CD4-positive, alpha-beta T cell treated with Interleukin-10 for 1 hour (primary cell): ENCODE data around the gene C1orf52.
"Not testable (repeated sequence)": the region's sequence is repeated elsewhere in the genome, so short reads cannot be mapped to it uniquely, and the experiment has no call there.

Experiments
- DNase-seq: peaks from one replicate; pipeline ENCODE4 v3.0.0-alpha.2; 2020

Gene C1orf52

GRCh38 chr1:85277802-85278201 lies 18.3 kb upstream of the C1orf52 start:
- DNase-seq, result no peak

GRCh38 chr1:85276978-85277639 lies 17.6 kb upstream of the C1orf52 start:
- no peak for DNase-seq

DNA sequence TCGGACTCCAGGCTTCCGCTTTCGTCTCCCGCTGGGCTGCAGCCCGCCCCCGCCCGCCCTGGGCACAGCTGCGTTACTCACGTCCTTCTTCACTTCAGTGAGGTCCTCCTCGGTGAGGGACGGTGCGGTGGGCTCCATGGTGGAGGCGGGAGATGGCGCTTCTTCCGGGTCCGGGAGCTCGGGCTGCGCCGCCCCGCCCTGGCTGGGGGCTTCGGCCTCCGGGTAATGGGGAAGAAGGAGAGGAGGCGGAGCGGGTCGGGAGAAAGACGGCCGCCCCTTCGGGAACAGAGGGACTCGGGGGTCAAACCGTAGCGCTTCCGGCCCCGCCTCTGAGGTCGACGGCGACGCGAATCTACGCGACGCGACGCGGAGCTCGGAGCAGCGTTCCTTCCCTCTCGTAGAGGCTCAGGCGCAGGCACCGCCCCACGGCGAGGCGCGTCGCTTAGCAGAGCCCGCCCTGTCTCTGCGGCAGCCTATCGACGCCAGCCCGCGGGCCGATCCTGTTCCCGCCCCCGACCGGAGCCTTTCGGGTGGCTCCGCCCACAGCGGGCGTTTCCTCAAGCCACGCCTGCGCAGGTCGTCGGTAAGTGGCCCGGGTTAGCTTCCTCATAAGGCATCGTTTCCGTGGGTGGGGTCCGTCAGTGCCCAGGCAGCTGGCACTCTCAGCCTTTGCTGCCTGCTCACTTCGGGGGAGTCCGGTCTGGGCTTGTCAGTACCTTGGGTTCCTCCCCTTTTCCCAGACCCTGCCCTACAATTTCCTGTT lies 16.9 kb upstream of the C1orf52 start, which contains the start of gene BCL10:
BCL10 (minus strand) TSS at position 418 of the 763 bp plus-strand sequence; CDS start at position 138, 280 bp downstream.
- peak; percentile 98 for DNase-seq

DNA sequence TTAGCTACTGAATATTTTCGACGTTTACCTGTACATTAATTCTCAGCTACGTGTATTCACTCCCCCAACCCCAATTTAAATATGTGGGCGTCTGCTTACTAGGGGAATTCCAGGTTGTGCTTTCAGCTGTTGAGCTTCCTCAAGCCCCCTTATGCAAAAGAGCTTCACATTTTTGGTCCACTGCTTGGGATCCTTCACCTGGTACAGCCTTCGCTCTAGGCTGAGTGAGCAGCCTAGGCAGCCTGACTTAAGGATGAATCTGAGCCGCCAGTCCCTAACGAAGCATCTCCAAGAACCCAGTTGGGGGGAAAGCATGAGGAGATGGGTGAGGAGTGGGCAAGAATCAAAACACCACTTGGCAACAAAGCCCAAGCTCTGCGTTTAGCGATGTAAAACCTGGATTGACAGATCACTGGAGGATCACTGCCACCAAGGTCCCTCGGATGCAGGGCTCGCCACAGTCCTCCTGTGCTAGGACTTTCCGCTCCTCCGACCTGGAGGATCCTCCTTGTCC lies 16.3 kb upstream of the C1orf52 start:
- peak; percentile 60 for DNase-seq

GRCh38 chr1:85274969-85275453 lies 15.5 kb upstream of the C1orf52 start:
- DNase-seq, result no peak

GRCh38 chr1:85273397-85273796 lies 13.9 kb upstream of the C1orf52 start:
- DNase-seq, result no peak

DNA sequence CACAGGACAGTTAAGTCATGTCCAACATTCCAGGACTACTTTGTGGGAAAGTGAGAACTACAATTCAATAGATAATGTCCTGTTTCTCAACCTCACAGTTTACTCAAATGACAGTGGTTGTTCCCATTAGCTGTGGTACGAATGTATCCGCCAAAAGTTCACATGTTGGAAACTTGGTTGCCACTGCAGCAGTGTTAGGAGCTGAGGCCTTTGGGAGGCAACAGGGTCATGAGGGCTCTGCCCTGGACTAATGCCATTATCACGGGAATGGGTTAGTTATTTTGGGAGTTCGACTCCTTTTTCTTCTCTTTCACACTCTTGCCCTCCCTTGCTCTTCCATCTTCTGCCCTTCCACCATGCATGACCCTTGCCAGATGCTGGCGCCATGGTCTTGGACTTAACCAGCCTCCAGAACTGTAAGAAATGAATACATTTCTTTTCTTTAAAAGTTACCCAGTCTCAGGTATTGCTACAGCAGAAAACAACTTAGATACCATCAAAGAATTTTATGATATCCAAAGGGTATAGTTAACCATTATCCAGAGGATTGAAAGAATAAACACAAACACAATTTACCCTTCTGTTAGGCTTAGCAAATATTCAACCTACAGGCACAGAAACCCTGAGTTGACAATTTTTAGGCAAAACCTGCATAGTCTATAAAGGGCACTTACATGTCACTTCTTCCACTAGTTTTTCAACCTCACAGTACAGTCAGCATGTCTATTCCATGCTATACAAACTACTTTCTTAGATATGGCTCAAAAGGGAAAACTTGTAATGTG lies 9.5 kb upstream of the C1orf52 start:
- no peak for DNase-seq

- no peak for DNase-seq
These were observed 7.9 kb upstream of the C1orf52 start for GRCh38 chr1:85267313-85267712.

GRCh38 chr1:85264150-85264549 lies 4.7 kb upstream of the C1orf52 start:
- no peak for DNase-seq

DNA sequence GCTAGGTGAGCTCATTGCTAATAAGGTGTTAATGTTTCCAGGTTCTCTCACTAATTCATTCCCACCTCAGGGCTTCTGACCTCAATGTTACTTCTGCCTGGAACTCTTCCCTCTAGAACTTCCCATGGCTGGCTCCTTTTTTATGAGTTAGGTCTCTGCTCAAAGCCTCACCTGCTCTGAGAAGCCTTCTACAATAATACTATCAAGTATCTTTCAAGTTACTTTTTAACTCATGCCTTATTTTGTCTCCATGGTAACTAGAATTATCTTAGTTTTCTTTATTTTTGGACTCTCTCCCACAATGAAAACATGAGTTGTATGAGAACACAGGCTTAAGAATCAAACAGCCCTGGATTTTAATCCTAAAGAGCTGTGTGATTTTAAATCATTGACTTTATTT lies 3.5 kb upstream of the C1orf52 start:
- DNase-seq, result no peak

GRCh38 chr1:85259912-85260274 lies 431 bp upstream of the C1orf52 start:
- no peak for DNase-seq

DNA sequence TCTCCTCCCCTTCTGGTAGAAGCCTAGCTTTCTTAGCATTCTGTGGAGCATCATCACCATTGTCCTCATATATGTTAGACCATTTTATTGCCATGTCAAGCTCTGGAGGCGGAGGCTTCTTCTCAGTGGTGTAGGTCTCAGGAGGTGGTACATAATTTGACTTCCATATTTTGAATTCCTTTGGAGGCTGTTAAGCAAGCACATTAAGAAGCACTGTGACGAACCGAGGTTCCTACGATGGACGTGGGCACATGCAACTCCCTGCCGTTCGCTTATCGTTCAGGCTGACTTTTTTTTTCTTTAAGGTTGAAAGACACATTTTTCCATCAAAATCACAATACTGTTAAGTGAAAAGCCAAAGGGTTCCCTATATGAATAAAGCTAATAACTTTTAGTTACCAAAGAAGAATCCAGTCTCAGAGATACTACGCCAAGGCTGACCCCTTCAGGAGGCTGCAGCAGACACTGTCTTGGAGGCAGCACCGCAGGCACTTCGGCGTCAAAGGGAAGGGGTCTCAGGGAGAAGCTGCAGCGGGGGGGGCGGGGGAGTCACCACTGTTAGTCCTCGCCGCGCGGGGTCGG lies 835 bp downstream of the C1orf52 start:
- no peak for DNase-seq

DNA sequence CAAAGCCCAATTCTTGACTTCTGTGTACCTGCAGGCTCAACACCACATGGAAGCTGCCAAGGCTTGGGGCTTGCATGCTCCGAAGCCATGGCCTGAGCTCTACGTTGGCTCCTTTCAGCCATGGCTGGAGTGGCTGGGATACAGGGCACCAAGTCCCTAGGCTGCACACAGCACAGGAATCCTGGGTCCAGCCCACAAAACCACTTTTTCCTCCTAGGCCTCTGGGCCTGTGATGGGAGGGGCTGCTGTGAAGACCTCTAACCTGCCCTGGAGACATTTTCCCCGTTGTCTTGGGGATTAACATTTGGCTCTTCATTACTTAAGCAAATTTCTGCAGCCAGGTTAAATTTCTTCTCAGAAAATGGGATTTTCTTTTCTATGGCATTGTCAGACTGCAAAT lies 10.4 kb downstream of the C1orf52 start:
- not testable (repeated sequence) for DNase-seq

- no peak for DNase-seq
These were observed 13.6 kb downstream of the C1orf52 start for GRCh38 chr1:85245891-85246290.

GRCh38 chr1:85245456-85245855 lies 14.0 kb downstream of the C1orf52 start:
- no peak for DNase-seq

DNA sequence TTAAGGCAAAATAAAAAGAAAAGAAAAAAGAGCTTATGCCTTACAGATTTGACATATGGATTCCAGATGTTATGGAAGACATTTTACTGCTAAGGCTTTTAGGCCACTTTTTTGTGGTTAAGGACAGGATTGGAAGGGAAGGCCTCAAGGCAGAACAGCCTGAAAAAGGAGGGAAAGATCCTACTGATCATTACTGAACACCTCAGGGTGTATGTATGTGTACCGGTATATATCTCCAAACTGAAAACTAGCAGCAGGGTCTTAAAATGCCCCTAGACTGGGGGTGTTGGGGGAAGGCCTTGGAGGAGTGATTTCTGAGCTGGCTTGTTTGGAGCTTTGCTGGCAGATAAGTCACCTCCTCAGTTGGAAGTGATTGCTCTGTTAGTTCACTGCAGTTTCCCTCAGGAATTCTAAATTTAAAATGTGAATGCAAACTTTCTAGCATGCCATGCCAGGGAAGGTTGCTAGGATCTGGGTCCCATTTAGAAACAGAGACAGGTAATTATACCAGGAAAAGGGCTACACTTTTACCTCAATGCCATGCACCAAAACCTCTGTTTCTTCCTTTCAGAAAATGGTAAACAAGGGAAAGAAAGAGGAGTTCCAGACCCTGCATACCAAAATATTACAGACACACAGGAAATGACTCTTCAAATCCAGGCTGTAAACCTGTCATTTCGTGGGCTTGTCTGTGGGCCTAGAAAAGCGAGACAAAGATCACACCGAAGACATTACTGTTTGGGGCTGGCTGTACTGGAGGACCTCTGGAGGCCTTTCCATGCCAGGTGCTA lies 15.0 kb downstream of the C1orf52 start:
- DNase-seq, result no peak

DNA sequence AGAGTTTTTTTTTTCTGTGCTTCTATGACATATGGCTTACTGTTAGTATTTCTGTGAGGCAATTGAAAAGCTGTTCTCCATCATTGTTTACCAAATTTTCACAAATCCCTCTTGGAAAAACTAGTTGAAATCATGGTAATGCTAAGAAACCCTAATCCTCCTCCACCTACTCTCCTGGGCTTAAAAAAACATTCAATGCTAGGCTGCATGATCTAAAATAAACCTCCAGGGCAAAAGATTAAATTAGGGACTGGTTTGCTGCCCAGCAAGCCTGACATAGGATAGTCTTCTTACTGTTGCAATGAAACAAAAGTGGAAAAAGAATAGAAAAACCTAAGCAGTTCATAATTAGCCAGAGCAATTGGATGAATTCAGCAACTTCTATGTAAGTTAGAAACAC lies 16.1 kb downstream of the C1orf52 start:
- DNase-seq, result no peak

DNA sequence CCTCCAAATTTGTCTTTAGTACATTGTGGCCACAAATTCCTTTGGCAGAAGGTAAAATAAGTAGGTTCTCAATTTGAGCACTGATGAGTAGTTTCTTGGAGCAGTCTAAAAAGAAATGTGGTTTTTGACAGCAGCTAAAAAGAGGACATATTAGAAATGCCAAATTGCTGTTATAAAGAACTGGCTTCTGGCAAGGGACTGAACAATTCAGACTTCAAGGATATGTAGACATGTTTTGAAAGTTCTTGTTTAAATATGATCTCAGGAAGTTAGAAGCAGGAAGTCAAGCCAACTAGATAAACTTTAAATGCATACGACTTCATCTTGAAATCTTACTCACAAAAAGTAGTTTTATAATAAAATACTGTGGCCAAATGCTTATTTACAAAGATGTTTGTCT lies 18.8 kb downstream of the C1orf52 start:
- DNase-seq, result no peak

GRCh38 chr1:85240174-85240601 lies 19.3 kb downstream of the C1orf52 start:
- peak; percentile 32 for DNase-seq

GRCh38 chr1:85237613-85238012 lies 21.8 kb downstream of the C1orf52 start:
- DNase-seq, result no peak

DNA sequence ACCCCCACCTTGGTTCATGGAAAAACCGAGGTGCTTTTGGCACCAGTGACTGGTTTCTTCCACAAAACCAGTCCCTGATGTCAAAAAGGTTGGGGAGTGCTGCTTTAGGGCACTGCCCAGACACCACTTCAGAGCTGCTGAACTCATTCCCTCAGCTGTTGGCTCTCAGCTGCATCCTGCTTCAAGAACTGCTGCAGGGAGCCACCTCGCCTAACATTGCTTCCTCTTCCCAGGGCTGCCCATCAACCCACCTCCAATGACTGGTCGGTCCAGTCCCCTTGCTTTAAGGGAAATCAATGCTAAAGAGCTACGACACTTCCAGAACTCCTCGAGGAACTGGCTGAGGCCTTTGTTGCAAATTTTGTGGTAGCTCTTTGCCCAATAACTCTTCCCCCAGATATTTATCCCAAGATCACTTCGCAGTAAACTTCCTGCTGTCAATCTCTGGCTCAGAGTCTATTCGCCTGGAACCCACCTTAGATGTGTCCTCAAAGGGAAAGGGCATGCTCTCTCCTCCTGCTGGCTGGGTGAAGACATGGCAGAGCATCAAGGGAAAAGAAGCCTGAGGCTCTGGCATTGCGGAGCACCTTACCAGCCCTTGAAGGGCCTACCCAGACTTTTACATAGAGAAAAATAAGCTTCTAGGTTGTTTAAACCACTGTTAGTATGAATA lies 29.0 kb downstream of the C1orf52 start:
- no peak for DNase-seq
